DOHH2 (cell line): ENCODE measurements around the gene RASA3.

Source experiments
- H3F3A ChIP-seq: fragments of 200-600 bp; sonication (generic), shearing (Covaris generic); 2 replicates; pipeline ENCODE4 v1.6.0; 2016; ENCODE audit warnings: antibody characterized with exemption, mild to moderate bottlenecking; ENCODE audit not compliant: control insufficient read depth, insufficient read depth
- H3K27ac ChIP-seq: fragments of 200-600 bp; sonication (generic); 2 replicates; pipeline ENCODE4 v1.5.1; 2014; ENCODE audit warnings: low read depth, mild to moderate bottlenecking, low read length, moderate library complexity
- H3K27me3 ChIP-seq: fragments of 200-600 bp; sonication (generic); 2 replicates; pipeline ENCODE4 v1.6.1; 2014; ENCODE audit warnings: mild to moderate bottlenecking, low read length, mixed read lengths; ENCODE audit not compliant: control insufficient read depth
- H3K36me3 ChIP-seq: fragments of 200-600 bp; sonication (generic); 2 replicates; pipeline ENCODE4 v1.6.1; 2014; ENCODE audit warnings: mild to moderate bottlenecking, low read length, moderate library complexity, mixed read lengths; ENCODE audit not compliant: control insufficient read depth
- H3K4me1 ChIP-seq: fragments of 200-600 bp; sonication (generic); 2 replicates; pipeline ENCODE4 v1.6.1; 2014; ENCODE audit warnings: mild to moderate bottlenecking, low read length, mixed read lengths; ENCODE audit not compliant: control insufficient read depth
- H3K4me2 ChIP-seq: fragments of 200-600 bp; sonication (generic); 2 replicates; pipeline ENCODE4 v1.6.0; 2014; ENCODE audit warnings: mild to moderate bottlenecking, low read length, moderate library complexity
- H3K4me3 ChIP-seq: fragments of 200-600 bp; sonication (generic); 2 replicates; pipeline ENCODE4 v1.5.1; 2014; ENCODE audit warnings: mild to moderate bottlenecking, low read length, mixed read lengths
- H3K79me2 ChIP-seq: fragments of 200-600 bp; sonication (generic); 2 replicates; pipeline ENCODE4 v1.6.1; 2014; ENCODE audit warnings: mild to moderate bottlenecking, low read length, mixed read lengths; ENCODE audit not compliant: control insufficient read depth
- H3K9me2 ChIP-seq: fragments of 200-600 bp; sonication (generic); replicated peaks from 2 replicates; pipeline ENCODE4 v1.6.1; 2014; ENCODE audit warnings: mild to moderate bottlenecking, low read length, mixed read lengths; ENCODE audit not compliant: control insufficient read depth
- H3K9me3 ChIP-seq: fragments of 200-600 bp; sonication (generic); 2 replicates; pipeline ENCODE4 v1.6.1; 2014; ENCODE audit warnings: antibody characterized with exemption, low read length, mixed read lengths; ENCODE audit not compliant: control insufficient read depth, insufficient read depth
- H4K20me1 ChIP-seq: fragments of 200-600 bp; sonication (generic); 2 replicates; pipeline ENCODE4 v1.6.0; 2014; ENCODE audit warnings: low read depth, mild to moderate bottlenecking, antibody characterized with exemption, low read length, moderate library complexity; ENCODE audit not compliant: control insufficient read depth, insufficient read depth
- CTCF ChIP-seq: fragments of 200-600 bp; sonication (generic); IDR thresholded peaks from one replicate; pipeline ENCODE4 v1.5.1; 2014; ENCODE audit warnings: antibody characterized with exemption, mild to moderate bottlenecking, low read depth, low read length; ENCODE audit not compliant: poor library complexity, severe bottlenecking
- EZH2phosphoT487 ChIP-seq: fragments of 200-600 bp; sonication (generic); IDR thresholded peaks from 2 replicates; pipeline ENCODE4 v1.6.1; 2017; ENCODE audit warnings: borderline replicate concordance, mild to moderate bottlenecking, antibody characterized with exemption, low read length, moderate library complexity, mixed read lengths

RASA3 gene

DNA sequence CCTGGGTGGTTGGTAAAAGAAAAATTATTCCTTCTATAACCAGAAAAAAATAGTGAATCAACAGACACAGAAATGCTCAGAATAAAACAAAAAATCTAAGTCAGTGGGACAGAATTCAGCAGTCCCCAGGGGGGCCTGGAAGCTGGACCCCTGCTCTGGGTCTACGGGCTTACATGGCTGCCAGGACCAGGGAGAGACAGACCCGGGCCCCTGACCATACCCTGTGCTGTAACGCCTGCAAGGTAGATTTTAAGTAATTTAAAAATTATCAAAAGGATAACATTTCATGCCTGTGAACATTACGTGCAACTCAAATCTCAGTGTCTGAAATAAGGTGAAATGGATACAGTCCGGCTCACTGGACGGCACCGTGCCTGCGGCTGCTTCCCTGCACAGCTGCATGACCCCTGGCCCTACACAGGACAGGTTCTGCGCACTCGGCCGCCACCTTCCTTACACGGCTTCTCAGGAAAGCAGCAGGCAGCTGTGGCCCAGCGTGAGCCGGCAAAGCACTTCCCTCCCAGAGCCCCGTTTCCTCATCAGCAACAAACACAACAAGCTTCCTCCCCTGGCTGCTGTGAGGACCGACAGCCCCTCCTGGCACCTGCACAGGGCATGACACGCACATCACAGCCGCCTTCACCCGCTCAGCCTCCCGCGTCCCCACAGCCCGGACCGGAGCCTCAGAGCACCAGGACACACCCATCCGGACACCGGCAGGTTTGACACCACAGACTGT is 22.2 kb downstream of the RASA3 start:
- no peaks in the 10 kb centered on the region for H4K20me1 ChIP-seq
- H3K79me2 ChIP-seq = no peaks in the 10 kb centered on the region
- H3K9me2 ChIP-seq = no peaks in the 10 kb centered on the region
- H3F3A ChIP-seq = no peaks in the 10 kb centered on the region
- H3K9me3 ChIP-seq = no peaks in the 10 kb centered on the region
- H3K4me1 ChIP-seq = no peaks in the 10 kb centered on the region
- no peaks in the 10 kb centered on the region for H3K36me3 ChIP-seq
- TF ChIP-seq EZH2phosphoT487 = no peak
- TF ChIP-seq CTCF = no peak
- no peak overlapping the region for H3K4me2 ChIP-seq
- no peak overlapping the region for H3K27ac ChIP-seq
- H3K4me3 ChIP-seq = no peak overlapping the region
- H3K27me3 ChIP-seq = no peaks in the 10 kb centered on the region

- Histone ChIP-seq H3K9me3 (peaks cover 2% of the 10 kb centered on the region; the same call in 1 of the 2 replicates), H3K36me3 (no peaks in the 10 kb centered on the region), H3K4me1 (no peaks in the 10 kb centered on the region), H3K9me2 (no peaks in the 10 kb centered on the region), H3K4me3 (no peak overlapping the region), H3F3A (no peaks in the 10 kb centered on the region), H3K27me3 (no peaks in the 10 kb centered on the region), H3K79me2 (no peaks in the 10 kb centered on the region), H4K20me1 (no peaks in the 10 kb centered on the region), H3K27ac (no peak overlapping the region), H3K4me2 (no peak overlapping the region)
- TF ChIP-seq CTCF = no peak
- no peak for TF ChIP-seq EZH2phosphoT487
These were observed 22.8 kb downstream of the RASA3 start for GRCh38 chr13:114109641-114110041.

GRCh38 chr13:114108894-114109293 is 23.5 kb downstream of the RASA3 start:
- no peak overlapping the region for H3K4me3 ChIP-seq
- H3K4me1 ChIP-seq = no peaks in the 10 kb centered on the region
- H3K36me3 ChIP-seq = no peaks in the 10 kb centered on the region
- H3K27me3 ChIP-seq = no peaks in the 10 kb centered on the region
- H3F3A ChIP-seq = no peaks in the 10 kb centered on the region
- H3K79me2 ChIP-seq = no peaks in the 10 kb centered on the region
- H3K4me2 ChIP-seq = no peak overlapping the region
- H3K9me3 ChIP-seq = peaks cover 8% of the 10 kb centered on the region
- no peaks in the 10 kb centered on the region for H4K20me1 ChIP-seq
- no peak overlapping the region for H3K27ac ChIP-seq
- H3K9me2 ChIP-seq = no peaks in the 10 kb centered on the region
- no peak for TF ChIP-seq EZH2phosphoT487
- no peak for TF ChIP-seq CTCF
